NT2/D1 (cell line): ENCODE data around the gene MEGF9.

Experiments
- SUZ12 ChIP-seq: IDR thresholded peaks from 2 replicates; pipeline ENCODE4 v1.6.1; 2011; ENCODE audit not compliant: insufficient read length, insufficient read depth; ENCODE audit errors: extremely low read depth
- YY1 ChIP-seq: IDR thresholded peaks from 2 replicates; pipeline ENCODE4 v1.6.1; 2011; ENCODE audit not compliant: insufficient read length, insufficient read depth
- ZNF274 ChIP-seq: IDR thresholded peaks from 2 replicates; pipeline ENCODE4 v1.6.1; 2011; ENCODE audit warnings: mild to moderate bottlenecking, low read depth, low read length

DNA sequence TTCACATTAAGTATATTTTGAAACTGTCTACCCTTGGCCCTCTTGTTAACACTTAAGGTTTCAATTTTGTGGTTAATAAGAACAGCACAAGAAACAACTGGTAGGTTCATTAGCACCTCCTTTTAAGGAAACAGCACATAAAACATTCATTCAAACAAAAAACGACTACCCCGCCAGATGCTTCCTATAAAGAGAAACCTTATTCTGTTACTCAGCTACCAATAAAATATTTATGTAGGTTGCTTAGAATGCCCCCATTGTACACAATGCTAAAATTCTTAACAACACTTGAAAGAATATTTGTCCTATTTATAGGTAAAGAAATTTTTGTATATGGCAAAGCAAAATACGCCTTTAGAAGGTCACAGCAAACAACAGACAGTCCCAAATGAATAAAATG lies 157.5 kb downstream of the MEGF9 start:
- no peak for TF ChIP-seq YY1
- no peak for TF ChIP-seq ZNF274
- no peak for TF ChIP-seq SUZ12
